Left lung (tissue), 10 donors: ENCODE results near the gene DDAH1. TPM values are rescaled to one million over a fixed set of nuclear protein-coding genes. Genes with fewer than 3 reads are reported as not detected.

Source experiments
- ATAC-seq: fragments of 200-7000 bp; cut with Tn5 transposase; one replicate; pipeline ENCODE4 v1.9.1; 2020; ENCODE audit warnings: moderate library complexity
- DNase-seq, 4 donors: peaks; one replicate each; pipeline ENCODE4 v3.0.0-alpha.2; 2013 to 2020
- H3K27ac ChIP-seq, 2 donors: fragments of 200-600 bp; sonication (generic) in 1 of 2; one replicate each; pipeline versions ENCODE4 v1.5.0 to v1.8.0; 2020 to 2021
- H3K27me3 ChIP-seq, 2 donors: fragments of 200-600 bp; sonication (generic) in 1 of 2; one replicate each; pipeline versions ENCODE4 v1.5.0 to v1.8.0; 2020 to 2021
- H3K36me3 ChIP-seq, 2 donors: fragments of 200-600 bp; sonication (generic) in 1 of 2; one replicate each; pipeline versions ENCODE4 v1.5.0 to v1.8.0; 2020 to 2021
- H3K4me1 ChIP-seq, 2 donors: fragments of 200-600 bp; one replicate each; pipeline ENCODE4 v1.8.0; 2021
- H3K4me3 ChIP-seq, 2 donors: fragments of 200-600 bp; sonication (generic) in 1 of 2; one replicate each; pipeline versions ENCODE4 v1.5.0 to v1.8.0; 2020 to 2021; ENCODE audit warnings: mild to moderate bottlenecking in 1 of 2
- H3K9me3 ChIP-seq, 2 donors: fragments of 200-600 bp; sonication (generic) in 1 of 2; one replicate each; pipeline versions ENCODE4 v1.5.0 to v1.8.0; 2020 to 2021
- CTCF ChIP-seq, 2 donors: fragments of 200-600 bp; sonication (generic) in 1 of 2; IDR thresholded peaks; one replicate each; pipeline versions ENCODE4 v1.5.0 to v1.8.0; 2021; ENCODE audit warnings: antibody characterized with exemption in 2 of 2
- intact Hi-C, 2 donors: fragments of 100-400 bp; cut with DNase I; formaldehyde crosslinking; loops; one replicate each; pipeline versions ENCODE4 v1.11.2 to v1.14.2; 2022
- polyA plus RNA-seq, 6 donors: library from polyadenylated mRNA; unstranded; fragments of 120-200 nt; gene quantifications; one replicate each; pipeline ENCODE4 v1.2.1, GENCODE V29; 2013; ENCODE audit not compliant: insufficient read length in 6 of 6
- total RNA-seq, 2 donors: library from RNA; stranded (reverse); fragmentation: NEBNext Ultra II Directional; extraction: Animal tissue kit (Norgen Biotek cat#: 25700); gene quantifications; one replicate each; pipeline ENCODE4 v1.2.1, GENCODE V29; 2021
- donor health status: DM: no; HTN: yes; CAD: no.
- donor health status: DM: no; HTN: no; CAD: no.

Gene DDAH1
- total and polyA plus RNA-seq, 8 donors, result 71.5 to 121 (median 89.8) TPM

- Histone ChIP-seq H3K27ac (no peak overlapping the region), H3K4me3 (no peak overlapping the region), H3K36me3 (peaks cover 0 to 92% of the 10 kb centered on the region in 2 donors), H3K27me3 (no peaks in the 10 kb centered on the region), H3K9me3 (no peaks in the 10 kb centered on the region), H3K4me1 (peaks cover 3 to 42% of the 10 kb centered on the region in 2 donors)
- DNase-seq (no peak), ATAC-seq (no peak)
- TF ChIP-seq CTCF (IDR thresholded peaks at IDR 0.05), result no peak
- intact Hi-C loops, result no loop called here
Measured at GRCh38 chr1:85268801-85269585, 196.0 kb downstream of the DDAH1 start.

Other genes with a start within 250 kb of the DDAH1 start
- gene C1orf52, start 205.5 kb downstream of the DDAH1 start, total RNA-seq, result 10 to 100 TPM; 18.0 to 22.1 TPM
- 10 to 100 TPM; 48.4 to 66.4 (median 56.5) TPM for gene C1orf52, start 205.5 kb downstream of the DDAH1 start, polyA plus RNA-seq
- 10 to 100 TPM; 25.0 to 31.6 TPM for gene BCL10, start 188.5 kb downstream of the DDAH1 start, total RNA-seq
- gene BCL10, start 188.5 kb downstream of the DDAH1 start, polyA plus RNA-seq, result 10 to 100 TPM; 29.4 to 33.5 (median 30.8) TPM
- gene CCN1, start 115.6 kb upstream of the DDAH1 start, total RNA-seq, result 100 to 1,000 TPM; 163 to 554 TPM
- gene CCN1, start 115.6 kb upstream of the DDAH1 start, polyA plus RNA-seq, result 100 to 1,000 TPM in 3 of 6 donors, 10 to 100 TPM in 3; 24.7 to 240 (median 111) TPM
- gene ZNHIT6, start 243.3 kb upstream of the DDAH1 start, total RNA-seq, result 10 to 100 TPM; 12.2 to 12.6 TPM
- 10 to 100 TPM; 27.6 to 32.2 (median 29.5) TPM for gene ZNHIT6, start 243.3 kb upstream of the DDAH1 start, polyA plus RNA-seq